CD4-positive, alpha-beta T cell treated with Interleukin-4 for 4 hours (primary cell): ENCODE measurements around the gene BRF1.

Experiments
- DNase-seq: peaks from one replicate; pipeline ENCODE4 v3.0.0-alpha.2; 2020

The BRF1 gene

DNA sequence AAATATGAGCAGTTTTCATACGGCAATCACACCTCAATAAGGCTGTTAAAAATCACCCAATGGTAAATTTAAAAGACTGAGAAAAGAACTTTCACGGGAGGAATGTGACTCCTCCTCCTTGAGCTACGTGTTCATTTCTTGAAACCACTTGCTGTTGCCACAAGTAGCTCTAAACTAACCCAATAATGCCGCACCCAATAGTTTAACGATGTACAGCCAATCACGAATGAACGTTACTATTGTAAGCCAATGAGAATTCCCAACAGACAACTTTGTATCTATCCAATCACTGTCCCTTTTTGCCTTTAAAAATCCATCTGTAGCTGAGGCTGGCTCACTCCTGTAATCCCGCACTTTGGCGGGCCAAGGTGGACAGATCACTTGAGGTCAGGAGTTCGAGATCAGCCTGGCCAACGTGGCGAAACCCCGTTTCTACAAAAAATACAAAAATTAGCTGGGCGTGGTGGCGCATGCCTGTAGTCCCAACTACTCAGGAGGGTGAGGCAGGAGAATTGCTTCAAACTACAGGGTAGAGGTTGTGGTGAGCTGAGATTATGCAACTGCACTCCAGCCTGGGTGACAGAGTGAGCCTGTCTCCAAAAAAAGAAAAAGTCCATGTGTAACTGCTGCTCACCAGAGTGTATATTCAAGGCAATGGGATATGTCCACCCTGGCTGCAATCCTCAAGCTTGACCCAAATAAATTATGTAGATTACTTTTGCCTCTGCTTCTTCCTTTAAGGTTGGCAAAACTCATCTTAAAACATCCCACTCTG lies 76.8 kb downstream of the BRF1 start:
- no peak for DNase-seq

DNA sequence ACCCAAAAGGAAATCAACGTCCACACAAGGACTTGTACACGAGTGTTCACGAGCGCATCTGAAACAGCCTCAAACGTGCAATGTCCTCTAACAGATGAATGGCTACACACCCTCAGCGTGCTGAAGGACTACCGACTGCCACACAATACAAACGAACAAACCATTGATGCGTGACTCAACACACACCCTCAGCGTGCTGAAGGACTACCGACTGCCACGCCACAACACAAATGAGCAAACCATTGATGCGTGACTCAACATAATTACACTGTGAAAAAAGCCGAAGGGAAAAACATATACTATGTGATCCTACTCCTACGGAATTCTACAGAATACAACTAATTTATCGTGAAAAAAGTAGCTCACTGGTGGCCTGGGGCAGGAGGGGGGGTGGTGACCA lies 77.5 kb downstream of the BRF1 start:
- no peak for DNase-seq

DNA sequence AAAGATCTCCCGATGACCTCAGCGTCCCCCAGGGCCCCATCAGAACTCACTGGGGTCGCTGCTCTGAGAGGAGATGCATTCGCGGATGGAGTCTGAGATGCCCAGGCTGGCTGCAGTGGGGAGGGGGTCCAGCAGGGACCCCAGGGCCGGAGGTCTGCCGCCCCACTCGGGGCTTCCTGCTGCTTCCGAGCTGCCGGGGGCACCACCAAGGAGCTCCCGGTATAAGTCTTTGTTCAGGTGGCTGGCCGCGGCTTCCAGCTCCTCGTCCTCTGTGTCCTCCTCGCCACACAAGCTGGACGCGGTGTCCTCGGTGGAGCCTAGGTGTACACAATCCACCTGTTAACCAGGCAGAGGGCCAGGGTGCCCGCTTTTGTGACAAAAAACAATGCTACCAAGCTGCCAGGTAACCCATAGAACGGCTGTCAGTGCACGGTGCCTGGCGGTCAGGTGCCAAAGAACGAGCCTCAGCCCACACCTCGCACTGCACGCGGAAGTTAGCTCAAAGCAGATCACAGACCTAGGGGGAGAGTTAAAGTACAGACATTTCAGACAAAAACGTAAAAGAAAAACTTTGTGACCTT lies 79.1 kb downstream of the BRF1 start:
- no peak for DNase-seq

DNA sequence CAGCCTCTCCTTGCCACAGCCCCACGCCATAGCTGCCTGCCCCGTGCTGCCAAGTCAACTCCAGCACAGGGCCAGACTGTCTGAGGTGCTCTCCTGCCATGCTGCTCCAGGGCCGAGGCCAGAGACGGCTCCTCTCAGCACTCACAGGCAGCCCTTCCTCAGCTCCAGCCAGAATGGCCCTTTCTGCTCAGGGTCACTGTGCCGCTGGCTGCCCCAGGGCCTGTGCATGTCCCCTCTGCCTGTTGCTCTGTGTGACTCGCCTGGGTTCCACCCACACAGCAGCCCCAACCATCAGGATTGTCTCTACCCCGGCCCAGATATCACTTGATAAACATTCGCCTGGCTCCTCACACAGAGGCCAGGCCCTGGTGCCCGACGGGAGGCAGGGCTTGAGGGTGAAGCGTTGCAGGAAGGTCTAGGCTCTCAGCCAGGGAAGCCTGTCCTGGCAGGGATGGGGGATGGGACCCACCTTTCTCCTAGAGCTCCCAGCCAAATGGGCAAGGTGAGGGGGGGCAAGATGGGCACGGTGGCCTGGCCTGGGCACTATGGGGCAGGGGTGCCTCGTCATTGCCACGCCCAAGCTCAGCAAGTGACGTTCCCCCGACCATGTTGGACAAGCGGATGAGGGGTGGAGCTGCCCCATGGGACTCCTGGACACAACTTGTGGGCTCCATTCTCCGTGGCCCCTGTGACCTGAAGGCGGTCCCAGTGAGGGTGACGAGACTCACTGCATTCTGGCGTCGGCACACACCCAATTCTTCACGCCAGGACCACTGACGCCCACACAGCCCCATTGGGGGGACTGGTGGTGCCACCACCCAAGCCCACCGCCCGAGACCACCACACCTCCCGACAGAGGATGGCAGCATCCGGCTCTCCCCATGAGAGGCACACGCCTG lies 79.9 kb downstream of the BRF1 start:
- DNase-seq, result no peak

DNA sequence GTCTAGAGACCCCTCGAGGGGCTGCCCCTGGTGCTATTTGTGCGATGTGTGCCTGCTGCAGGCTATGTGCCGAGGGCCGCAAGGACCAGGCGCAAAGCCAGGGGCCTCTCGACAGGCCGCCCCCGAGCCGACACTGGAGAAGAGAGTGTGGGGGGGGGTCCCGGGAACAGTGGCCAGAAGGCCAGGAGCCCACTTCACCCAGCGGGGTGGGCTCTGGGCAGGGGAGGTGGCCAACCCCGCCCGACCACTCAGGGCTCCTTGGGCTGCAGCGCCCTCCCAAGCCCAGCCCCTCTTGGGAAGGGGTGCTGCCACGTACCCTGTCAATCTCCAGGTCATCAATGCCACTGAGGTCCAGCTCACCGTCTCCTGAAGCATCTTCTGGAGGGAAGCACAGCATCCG lies 81.0 kb downstream of the BRF1 start:
- DNase-seq, result no peak

DNA sequence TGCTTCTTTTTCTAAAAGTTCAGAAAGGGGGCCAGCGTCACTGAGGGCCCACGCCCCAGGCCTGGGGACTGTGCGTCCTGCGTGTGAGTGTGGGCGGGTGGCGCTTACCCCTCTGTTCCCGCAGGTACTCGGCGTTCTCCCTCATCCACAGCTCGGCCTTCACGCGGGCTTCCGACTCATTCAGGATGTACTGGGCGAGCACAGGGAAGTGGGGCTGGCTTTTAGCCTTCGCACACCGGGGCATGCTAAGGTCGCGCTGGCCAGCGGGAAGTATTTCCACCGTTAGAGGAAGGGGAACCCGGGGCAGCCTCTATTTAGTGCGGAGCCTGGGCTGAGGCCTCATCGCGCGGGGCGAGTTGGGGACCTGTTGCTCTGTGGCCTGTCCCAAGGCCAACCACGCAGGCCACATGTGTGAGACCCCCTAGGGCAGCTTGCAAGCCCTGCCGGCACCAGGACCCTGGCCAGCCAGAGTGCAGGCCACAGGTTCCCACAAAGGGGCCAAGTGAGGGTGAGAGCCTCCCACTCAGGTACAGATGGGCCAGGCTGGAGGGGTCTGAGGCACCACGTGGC lies 81.7 kb downstream of the BRF1 start:
- DNase-seq, result no peak

DNA sequence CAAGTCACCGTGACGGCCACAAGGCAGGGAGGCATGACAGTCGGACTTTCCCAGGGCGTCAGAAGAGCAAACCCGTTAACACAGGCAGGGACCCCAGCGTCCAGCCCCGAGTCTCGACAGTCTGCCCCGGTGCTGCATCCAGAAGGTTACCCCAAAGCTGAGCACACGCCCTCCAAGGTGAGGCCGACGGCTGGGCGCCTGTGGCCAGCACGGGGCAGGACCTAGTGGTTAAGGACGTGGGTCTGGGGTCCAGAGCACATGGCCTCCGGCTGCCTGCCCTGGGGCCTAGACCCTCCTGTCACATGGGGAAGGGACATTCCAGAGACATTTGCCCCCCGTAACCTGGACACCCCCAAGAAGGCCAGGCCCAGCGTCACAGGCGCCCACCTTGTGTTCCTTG lies 82.2 kb downstream of the BRF1 start:
- no peak for DNase-seq

DNA sequence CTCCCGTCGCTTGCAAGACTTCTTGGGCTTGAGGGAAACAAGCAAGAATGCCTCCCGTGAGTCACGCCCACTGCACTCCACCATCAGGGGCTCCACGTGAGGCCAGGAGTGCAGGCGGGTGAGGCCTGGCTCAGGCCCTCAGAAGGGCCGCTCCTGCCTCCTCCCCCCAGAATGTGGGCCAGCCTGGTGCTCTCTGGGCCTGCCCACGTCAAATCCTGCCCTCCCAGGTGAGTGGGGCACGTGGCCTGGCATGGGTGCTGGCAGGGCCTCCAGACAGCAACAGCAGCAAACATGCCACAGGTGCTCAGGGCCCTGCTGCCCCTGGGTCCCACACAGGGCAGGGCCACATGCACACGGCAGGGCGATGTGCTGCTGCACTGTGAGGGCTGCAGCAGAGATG lies 83.0 kb downstream of the BRF1 start:
- no peak for DNase-seq

DNA sequence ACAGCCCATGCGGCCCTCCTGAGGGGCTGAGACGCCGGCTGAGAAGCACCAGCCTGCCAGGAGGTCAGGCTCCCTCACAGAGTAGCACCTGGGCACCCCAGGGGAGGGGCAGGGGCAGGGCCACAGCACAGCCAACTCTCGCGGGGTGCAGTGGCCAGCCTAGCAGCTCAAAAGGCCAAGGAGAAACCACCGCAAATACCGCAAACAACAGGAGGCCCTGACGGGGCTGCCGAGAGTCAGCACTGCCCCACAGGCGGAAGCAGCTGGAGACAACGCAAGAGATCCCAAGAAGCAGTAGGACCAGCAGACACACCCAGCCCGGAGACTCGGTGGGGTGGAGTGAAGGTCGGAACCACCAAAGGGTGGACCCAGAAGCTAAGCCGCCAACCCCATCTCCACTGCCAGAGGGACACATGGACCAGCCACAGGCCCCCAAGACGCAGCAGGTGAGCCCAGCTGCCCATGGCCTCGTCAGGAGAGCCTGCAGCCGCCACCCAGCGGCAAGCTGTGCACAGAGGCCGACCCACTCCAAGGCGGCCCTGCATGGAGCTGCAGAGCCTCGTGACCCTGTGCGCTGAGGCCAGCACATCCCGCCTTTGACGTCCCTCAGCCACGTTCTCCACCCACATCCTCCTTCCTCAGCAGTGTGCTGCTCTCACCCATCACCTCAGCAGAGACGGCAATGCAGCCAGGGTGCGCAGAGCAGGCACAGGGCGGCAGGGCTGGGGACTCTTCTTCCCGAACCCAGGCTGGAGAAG lies 84.1 kb downstream of the BRF1 start:
- no peak for DNase-seq

DNA sequence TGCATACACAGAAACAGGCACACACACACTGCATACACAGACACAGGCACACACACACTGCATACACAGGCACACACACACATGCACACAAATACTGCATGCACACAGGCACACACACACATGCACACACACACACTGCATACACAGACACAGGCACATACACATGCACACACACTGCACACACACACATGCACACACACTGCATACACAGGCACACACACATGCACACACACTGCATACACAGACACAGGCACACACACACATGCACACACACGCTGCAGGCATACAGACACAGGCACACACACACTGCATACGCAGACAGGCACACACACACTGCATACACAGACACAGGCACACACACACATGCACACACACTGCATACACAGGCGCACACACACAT lies 85.2 kb downstream of the BRF1 start:
- no peak for DNase-seq

DNA sequence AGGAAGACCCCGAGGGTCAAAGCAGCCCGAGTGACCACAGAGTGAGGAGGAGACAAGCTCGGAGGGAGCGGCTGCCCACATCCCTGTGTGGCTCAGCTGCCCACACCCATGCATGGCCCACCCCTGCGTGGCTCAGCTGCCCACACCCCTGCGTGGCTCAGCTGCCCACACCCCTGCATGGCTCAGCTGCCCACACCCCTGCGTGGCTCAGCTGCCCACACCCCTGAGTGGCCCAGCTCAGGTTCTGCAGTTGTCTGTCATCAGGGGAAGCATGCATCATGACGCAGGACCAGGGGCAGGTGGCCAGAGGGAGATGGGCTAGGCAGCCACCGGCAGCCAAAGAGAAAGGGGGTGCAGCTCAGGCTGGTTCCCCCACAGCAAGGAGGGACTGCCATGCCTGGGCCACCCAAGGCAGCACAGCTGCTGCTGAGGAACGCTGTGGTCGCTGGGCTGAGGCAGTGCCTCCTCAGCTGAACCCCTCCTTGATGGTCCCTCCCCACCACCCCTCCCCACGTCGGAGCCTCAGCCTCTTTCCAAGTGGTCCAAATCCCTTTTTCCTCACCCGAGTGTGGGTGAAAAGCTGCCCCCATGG lies 86.4 kb downstream of the BRF1 start:
- DNase-seq, result no peak

DNA sequence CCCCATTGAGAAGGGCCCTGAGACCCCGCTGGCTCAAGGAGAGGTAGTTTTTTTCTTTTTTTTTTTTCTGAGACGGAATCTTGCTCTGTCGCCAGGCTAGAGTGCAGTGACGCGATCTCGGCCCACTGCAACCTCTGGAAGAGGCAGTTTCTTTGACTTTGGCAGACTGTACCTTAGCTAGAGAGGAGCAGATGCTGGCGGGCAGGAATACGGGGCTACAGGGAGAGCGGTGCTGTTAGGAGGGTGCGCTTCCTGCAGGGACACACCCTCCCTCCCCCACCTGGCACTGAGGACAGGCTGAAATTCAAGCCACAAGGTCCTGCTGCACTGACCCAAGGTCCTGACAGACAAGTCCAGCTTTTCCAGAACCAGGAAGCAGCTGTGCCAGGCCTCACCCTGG lies 87.4 kb downstream of the BRF1 start:
- no peak for DNase-seq

DNA sequence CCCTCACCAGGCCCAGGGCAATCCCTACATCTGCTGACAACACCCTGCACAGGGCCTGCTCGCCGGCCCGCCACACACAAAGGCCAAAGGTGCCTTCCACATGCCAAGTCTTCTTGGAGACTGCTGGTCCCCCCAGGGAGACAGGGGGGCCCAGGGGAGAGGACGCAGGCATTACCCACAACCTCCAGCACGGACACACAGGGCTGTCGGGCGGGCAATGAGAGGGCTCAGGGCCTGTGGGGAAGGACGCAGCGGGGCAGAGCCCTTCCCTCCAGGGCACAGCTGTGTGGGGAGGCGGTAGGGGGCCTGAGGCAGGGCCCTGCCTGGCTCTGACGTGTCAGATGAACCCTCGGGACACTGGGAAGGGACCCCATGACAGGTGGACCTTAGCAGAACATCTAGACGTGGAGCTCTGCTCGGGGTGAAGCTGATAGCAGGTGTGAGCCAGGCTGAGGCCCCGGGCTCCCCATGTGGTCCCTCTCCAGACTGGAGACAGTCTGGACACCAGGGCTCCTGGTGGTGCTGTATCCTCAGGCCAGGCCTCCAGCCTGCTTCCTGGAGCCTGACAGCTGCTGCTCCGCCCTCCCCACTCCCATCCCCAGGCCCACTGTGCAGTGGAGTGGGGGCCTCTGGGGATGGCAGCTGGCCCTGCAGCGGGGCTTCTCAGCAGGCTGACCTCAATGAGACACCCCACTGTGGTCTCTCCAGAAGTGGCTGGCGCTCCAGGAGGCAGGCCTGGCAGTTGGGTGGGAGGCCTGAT lies 88.1 kb downstream of the BRF1 start:
- DNase-seq, result no peak

DNA sequence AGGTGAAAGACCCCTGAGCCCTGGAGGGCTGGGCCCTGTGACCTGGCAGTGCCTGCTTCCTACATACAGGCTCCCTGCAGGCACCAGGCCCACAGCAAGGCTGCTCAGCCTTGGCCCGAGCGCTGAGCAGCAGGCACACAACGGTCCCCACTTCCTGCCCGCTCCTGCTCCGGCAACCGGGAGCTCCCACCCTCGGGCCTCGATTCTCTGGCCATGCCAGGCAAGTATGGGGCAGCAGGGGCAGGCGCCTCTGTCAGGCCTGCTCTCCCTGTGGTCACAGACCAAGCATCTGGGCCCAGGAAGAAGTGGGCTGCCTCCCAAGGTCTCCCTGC lies 89.1 kb downstream of the BRF1 start:
- no peak for DNase-seq

DNA sequence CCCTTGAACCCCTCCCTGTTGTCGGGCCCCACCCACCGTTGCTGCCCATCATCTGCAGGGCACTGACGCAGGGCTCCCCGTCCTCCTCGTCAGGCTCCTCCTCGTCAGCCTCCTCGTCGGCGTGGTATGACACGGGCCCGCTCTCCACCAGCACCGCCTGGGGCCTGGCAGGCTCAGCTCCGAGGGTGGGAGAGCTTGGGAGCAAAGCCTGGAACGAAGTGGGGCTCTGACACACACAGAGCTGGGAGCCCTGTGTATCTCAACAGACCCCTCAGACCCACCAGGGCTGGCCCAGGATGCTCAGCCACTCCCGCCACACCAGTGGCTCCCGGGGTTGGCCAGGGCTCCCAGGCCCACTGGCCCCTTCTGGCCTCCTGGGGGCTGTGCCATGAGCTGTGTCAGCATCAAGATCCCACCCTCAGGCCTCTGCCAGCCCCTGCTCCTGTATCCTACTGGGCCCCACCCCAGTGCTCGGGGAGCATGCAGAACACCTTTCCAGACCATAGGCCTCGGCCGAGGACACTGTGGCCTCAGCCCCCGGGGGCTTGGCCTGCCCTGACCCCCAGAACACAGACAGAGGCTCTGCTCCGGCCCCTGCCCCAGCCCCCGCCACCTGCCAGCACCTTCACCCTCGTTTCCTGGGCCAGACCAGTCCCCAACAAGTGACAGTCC lies 89.6 kb downstream of the BRF1 start:
- DNase-seq, result no peak

DNA sequence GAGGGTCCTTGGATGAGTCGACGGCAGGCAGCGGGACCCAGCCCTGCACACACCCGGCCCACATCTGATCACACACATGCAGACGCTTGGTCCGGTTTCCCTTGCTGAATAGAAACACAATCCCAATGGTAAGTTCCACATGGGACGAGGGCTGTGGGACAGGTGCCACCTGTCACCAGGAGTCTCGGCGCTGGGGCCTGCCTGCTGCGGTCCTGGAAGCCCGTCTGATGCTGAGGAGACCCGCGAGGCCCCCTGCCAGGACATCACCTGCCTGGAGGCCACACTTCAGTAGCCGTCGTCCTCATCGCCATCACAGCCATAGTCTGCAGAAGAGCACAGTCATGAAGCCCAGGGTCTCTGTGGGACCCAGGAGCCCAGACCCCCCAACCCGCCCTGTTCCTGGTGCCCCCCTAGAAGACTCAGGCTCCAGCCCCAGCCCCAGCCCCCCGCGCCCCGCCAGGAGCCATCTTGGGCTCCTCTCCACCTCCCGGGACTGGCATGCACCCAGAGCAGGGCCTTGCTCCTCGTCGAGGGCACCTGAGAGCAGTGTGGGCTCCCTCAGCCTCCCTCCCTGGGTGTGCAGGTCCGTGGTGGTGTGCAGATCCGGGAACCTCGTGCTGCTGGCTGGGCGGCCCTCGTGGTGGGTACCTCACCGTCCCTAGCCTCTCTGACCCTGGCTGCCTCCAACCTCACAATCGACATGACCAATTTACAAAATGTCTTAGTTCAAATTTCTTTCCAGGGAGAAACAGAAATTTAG lies 90.4 kb downstream of the BRF1 start:
- no peak for DNase-seq

DNA sequence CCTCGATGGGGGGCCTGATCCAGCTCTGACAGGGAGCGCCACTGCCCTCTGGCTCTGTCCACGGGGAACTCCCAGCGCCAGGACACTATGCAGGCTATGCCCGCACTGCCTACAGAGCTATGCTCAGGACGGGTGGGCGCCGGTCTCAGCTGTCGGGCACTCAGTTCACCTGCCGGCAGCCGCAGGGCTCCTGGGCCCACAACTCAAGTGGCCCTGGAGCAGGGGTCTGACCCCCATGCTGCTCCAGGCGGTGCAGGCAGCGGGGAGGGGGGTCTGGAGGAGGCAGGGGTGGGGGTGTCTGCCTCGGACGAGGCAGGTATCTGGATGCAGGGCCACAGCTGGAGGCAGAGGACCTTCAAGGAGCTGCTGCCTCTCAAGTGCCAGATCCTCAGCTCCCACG lies 91.2 kb downstream of the BRF1 start:
- no peak for DNase-seq

DNA sequence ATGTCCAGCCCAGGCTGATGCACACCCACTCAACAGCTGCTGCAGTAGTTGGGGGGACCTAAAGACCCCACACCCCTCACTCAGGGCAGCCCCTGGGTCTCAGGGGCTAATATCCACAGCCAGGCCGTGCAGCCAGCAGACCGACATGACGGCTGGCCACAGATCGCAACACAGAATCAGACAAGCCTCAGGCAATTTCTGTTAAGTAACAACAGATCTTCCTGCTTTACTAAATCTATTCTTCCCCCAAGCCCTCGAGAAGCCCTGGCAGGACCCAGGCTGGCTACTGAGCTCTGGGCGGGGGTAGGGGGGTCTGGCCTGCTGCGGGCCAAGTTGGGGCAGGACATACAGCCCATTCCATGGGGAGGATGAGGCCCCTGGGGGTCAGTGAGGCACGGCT lies 91.7 kb downstream of the BRF1 start:
- DNase-seq, result no peak

DNA sequence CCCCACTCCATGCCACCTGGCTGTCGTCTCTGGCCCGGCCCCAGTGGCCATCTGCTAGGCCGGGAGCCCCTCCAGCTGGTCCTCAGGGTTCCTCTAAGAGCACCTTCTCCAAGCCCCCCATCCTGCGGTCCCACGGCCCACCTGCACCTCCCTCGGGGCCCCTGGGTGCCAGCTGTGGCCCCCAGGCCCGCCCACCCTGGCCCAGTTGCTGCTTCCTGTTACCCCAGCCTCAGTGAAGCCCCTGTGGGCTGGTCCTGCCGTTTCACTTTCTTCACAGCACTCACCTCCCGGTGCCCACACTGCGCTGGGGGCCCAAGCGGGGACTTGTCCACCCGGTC lies 92.1 kb downstream of the BRF1 start:
- no peak for DNase-seq

DNA sequence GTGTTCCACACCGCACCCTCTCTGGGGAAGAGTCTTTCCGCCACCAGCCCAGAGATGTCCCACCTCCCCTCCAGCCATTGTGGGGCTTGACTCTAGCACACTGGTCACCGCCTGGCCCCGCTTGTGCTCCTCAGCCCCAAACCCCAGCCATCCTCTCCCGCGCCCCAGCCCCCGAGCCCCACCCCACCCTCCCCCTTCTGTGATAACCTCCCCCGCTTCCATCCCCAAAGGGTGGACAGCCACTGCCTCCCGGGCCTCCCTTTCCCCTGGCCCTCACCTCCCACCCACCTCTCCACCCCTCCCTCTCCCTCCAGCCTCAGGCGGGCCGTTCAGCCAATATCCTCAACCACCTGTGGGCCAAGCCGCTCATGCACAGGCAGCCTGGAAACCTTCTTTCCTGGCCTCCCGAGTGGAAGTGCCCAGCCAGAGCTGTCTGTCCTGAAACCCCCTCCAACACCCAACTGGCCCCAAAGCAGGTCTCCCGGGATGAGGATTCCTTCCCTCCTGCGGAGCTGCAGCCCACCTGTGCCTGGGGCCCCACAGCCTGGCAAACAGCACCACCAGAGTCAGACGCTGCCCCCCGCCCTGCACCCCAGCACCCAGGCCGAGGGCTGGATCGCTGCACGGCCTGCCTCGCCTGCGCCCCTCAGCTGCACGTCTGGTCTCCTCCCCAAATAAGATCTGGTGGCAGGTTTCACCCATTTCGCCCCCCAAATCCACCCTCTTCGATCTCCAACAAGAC lies 92.6 kb downstream of the BRF1 start:
- no peak for DNase-seq
